Testis (tissue), 2 donors: ENCODE data around the gene HEXA.

ENCODE experiments used
- POLR2A ChIP-seq: fragments of 450-650 bp; IDR thresholded peaks from one replicate; pipeline ENCODE4 v1.6.1; 2017; ENCODE audit warnings: antibody characterized with exemption, mild to moderate bottlenecking, moderate library complexity
- TF ChIP-seq, protein P1 (sequence below), 3 experiments: fragments of 450-650 bp in 2 of 3; fragments of 200-600 bp in 1 of 3; sonication (generic) in 1 of 3; IDR thresholded peaks; one replicate each; pipeline ENCODE4 v1.5.1; 2016 to 2019; ENCODE audit warnings: antibody characterized with exemption in 3 of 3, mild to moderate bottlenecking in 2 of 3, moderate library complexity in 1 of 3

DNA sequence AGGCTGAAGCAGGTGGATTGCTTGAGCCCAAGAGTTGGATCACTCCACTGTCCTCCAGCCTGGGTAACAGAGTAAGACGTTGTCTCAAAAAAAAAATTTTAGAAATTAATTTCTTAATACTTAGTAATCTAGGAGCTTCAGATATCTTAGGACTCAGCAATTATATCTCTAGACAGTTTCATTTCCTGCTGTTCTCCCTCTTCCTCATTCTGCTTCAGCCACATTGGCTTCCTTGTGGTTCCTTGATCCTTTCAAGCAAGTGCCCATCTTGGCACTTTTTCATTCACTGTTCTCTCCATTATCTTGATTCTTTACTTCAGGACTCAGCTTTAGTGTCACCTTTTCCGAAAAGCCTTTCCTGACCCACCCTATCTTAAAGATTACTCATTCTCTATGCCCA lies 44.8 kb upstream of the HEXA start:
- TF ChIP-seq, protein P1, sequence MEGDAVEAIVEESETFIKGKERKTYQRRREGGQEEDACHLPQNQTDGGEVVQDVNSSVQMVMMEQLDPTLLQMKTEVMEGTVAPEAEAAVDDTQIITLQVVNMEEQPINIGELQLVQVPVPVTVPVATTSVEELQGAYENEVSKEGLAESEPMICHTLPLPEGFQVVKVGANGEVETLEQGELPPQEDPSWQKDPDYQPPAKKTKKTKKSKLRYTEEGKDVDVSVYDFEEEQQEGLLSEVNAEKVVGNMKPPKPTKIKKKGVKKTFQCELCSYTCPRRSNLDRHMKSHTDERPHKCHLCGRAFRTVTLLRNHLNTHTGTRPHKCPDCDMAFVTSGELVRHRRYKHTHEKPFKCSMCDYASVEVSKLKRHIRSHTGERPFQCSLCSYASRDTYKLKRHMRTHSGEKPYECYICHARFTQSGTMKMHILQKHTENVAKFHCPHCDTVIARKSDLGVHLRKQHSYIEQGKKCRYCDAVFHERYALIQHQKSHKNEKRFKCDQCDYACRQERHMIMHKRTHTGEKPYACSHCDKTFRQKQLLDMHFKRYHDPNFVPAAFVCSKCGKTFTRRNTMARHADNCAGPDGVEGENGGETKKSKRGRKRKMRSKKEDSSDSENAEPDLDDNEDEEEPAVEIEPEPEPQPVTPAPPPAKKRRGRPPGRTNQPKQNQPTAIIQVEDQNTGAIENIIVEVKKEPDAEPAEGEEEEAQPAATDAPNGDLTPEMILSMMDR (IDR thresholded peaks at IDR 0.05), result no peak
- TF ChIP-seq POLR2A, result no peak
